Right atrium auricular region (tissue), 2 donors: Measurements from ENCODE around the gene SPAG9. TPM values are rescaled to one million over a fixed set of nuclear protein-coding genes. Genes with fewer than 3 reads are reported as not detected.
A peak's percentile ranks its signal among the peaks of the same experiment; 100 is the strongest.

Experiments used
- DNase-seq: peaks from one replicate; pipeline ENCODE4 v3.0.0-alpha.2; 2019; ENCODE audit warnings: low spot score
- H3K27ac ChIP-seq, 2 donors: fragments of 200-600 bp; sonication (generic); 1 replicate in 1 of 2; 2 replicates in 1 of 2; pipeline ENCODE4 v1.5.1; 2016 to 2019
- H3K27me3 ChIP-seq, 2 donors: fragments of 200-600 bp; sonication (generic); one replicate each; pipeline versions ENCODE4 v1.5.1 to v1.6.0; 2017 to 2019
- H3K36me3 ChIP-seq: fragments of 200-600 bp; sonication (generic); one replicate; pipeline ENCODE4 v1.5.1; 2016
- H3K4me1 ChIP-seq, 2 donors: fragments of 200-600 bp; sonication (generic); one replicate each; pipeline versions ENCODE4 v1.5.1 to v1.6.0; 2017 to 2019
- H3K4me3 ChIP-seq, 2 donors: fragments of 200-600 bp; sonication (generic); 1 replicate in 1 of 2; 2 replicates in 1 of 2; pipeline ENCODE4 v1.5.1; 2017 to 2019; ENCODE audit warnings: mild to moderate bottlenecking in 1 of 2, moderate library complexity in 1 of 2
- H3K9me3 ChIP-seq, 2 donors: fragments of 200-600 bp; sonication (generic); one replicate each; pipeline ENCODE4 v1.5.1; 2019
- total RNA-seq, 2 donors: library from RNA; depleted of rRNA; stranded (reverse); fragments of >200 nt; gene quantifications; one replicate each; pipeline ENCODE4 v1.1.0, GENCODE V29; 2016
- TF ChIP-seq, protein P1 (sequence below), 2 donors: fragments of 200-600 bp; sonication (generic); IDR thresholded peaks; one replicate each; pipeline ENCODE4 v1.5.1; 2019; ENCODE audit warnings: antibody characterized with exemption in 2 of 2

SPAG9 gene
- total RNA-seq, 2 donors from 2014 or later = 56.4 to 56.5 TPM

GRCh38 chr17:50935221-50935995 lies 185.3 kb downstream of the SPAG9 start:
- peaks cover 0 to 38% of the 10 kb centered on the region in 2 donors for H3K4me1 ChIP-seq
- H3K36me3 ChIP-seq = no peaks in the 10 kb centered on the region
- H3K27ac ChIP-seq = peak overlapping the region; percentile 49 to 54
- no peaks in the 10 kb centered on the region for H3K27me3 ChIP-seq
- DNase-seq = no peak
- TF ChIP-seq, protein P1, sequence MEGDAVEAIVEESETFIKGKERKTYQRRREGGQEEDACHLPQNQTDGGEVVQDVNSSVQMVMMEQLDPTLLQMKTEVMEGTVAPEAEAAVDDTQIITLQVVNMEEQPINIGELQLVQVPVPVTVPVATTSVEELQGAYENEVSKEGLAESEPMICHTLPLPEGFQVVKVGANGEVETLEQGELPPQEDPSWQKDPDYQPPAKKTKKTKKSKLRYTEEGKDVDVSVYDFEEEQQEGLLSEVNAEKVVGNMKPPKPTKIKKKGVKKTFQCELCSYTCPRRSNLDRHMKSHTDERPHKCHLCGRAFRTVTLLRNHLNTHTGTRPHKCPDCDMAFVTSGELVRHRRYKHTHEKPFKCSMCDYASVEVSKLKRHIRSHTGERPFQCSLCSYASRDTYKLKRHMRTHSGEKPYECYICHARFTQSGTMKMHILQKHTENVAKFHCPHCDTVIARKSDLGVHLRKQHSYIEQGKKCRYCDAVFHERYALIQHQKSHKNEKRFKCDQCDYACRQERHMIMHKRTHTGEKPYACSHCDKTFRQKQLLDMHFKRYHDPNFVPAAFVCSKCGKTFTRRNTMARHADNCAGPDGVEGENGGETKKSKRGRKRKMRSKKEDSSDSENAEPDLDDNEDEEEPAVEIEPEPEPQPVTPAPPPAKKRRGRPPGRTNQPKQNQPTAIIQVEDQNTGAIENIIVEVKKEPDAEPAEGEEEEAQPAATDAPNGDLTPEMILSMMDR (IDR thresholded peaks at IDR 0.05) = no peak
- H3K4me3 ChIP-seq = no peak overlapping the region
- H3K9me3 ChIP-seq = no peaks in the 10 kb centered on the region

GRCh38 chr17:50934672-50935220 lies 185.9 kb downstream of the SPAG9 start:
- peak overlapping the region; percentile 49 to 54 for H3K27ac ChIP-seq
- H3K9me3 ChIP-seq = no peaks in the 10 kb centered on the region
- TF ChIP-seq, protein P1 (IDR thresholded peaks at IDR 0.05) = no peak
- no peak overlapping the region for H3K4me3 ChIP-seq
- H3K4me1 ChIP-seq = peaks cover 0 to 44% of the 10 kb centered on the region in 2 donors
- no peak for DNase-seq
- H3K36me3 ChIP-seq = no peaks in the 10 kb centered on the region
- no peaks in the 10 kb centered on the region for H3K27me3 ChIP-seq

DNA sequence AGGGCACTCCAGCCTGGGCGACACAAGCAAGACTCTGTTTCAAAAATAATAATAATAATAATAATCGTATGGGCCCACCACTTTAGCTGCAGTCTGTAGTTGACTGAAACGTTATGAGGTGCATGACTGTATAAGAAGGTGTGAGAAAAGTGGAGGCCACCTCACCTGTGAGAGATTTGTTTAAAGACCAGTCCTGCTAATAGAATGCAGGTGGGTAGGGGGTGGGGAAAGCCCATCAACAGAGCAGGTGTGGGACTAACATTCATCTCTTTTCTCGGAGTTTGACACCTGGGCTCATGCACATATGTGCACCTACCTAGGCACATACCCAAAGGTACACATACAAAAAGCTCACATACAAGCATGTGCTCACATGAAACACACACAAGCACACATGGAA lies 186.5 kb downstream of the SPAG9 start:
- H3K4me1 ChIP-seq = peaks cover 0 to 46% of the 10 kb centered on the region in 2 donors
- H3K27ac ChIP-seq = peak overlapping the region; percentile 42 to 100
- DNase-seq = no peak

GRCh38 chr17:50931144-50931908 lies 189.3 kb downstream of the SPAG9 start:
- Histone ChIP-seq H3K4me3 (peak overlapping the region; percentile 40 to 53), H3K27me3 (no peaks in the 10 kb centered on the region), H3K4me1 (peaks cover 0 to 46% of the 10 kb centered on the region in 2 donors), H3K9me3 (no peaks in the 10 kb centered on the region), H3K27ac (peak overlapping the region; percentile 90 to 100), H3K36me3 (no peaks in the 10 kb centered on the region)
- TF ChIP-seq, protein P1 (IDR thresholded peaks at IDR 0.05) = no peak
- DNase-seq = peak; percentile 90

More for the DNA sequence above, 186.5 kb downstream of the SPAG9 start:
- TF ChIP-seq, protein P1 (IDR thresholded peaks at IDR 0.05) = no peak
- H3K36me3 ChIP-seq = no peaks in the 10 kb centered on the region
- no peak overlapping the region for H3K4me3 ChIP-seq
- no peaks in the 10 kb centered on the region for H3K9me3 ChIP-seq
- H3K27me3 ChIP-seq = no peaks in the 10 kb centered on the region

DNA sequence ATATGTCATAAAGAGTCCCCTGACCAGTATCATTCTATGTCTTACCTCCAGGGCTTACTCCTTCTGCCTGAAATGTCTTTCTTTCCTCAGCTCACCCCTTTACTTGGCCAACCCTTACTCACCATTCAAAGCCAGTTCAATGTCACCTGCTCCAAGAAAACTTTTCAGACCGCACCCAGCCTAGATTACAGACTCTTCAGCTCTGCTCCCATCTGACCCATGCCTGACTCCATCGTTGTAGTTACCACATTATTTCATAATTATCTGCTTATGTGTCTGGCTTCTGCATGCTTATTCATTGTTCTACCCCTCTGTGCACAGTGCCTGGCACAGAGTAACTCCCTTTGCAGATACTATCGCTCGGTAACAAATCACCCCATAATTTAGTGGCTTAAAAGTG lies 192.0 kb downstream of the SPAG9 start:
- Histone ChIP-seq H3K36me3 (no peaks in the 10 kb centered on the region), H3K9me3 (no peaks in the 10 kb centered on the region), H3K4me1 (peaks cover 0 to 36% of the 10 kb centered on the region in 2 donors), H3K27me3 (no peaks in the 10 kb centered on the region), H3K4me3 (no peak overlapping the region), H3K27ac (no peak overlapping the region)
- TF ChIP-seq, protein P1 (IDR thresholded peaks at IDR 0.05) = no peak
- no peak for DNase-seq
